Right lobe of liver (tissue), 4 donors: Measurements from ENCODE around the gene DOLPP1.

Source experiments
- CTCF ChIP-seq, 4 donors: fragments of 200-600 bp in 3 of 4; fragments of 450-650 bp in 1 of 4; IDR thresholded peaks; one replicate each; pipeline versions ENCODE4 v1.5.1 to v1.8.0; 2016 to 2022; ENCODE audit warnings: antibody characterized with exemption in 4 of 4, mild to moderate bottlenecking in 2 of 4
- POLR2A ChIP-seq: fragments of 450-650 bp; IDR thresholded peaks from one replicate; pipeline ENCODE4 v1.6.1; 2017; ENCODE audit warnings: antibody characterized with exemption, mild to moderate bottlenecking
- donor health status: DM: no; HTN: no; CAD: no.
- donor health status: DM: no; HTN: no; CAD: no.
- donor health status: DM: no; HTN: yes; CAD: no.

GRCh38 chr9:129124506-129125069 lies 43.7 kb downstream of the DOLPP1 start:
- no peak for TF ChIP-seq CTCF (IDR thresholded peaks at IDR 0.05)
- no peak for TF ChIP-seq POLR2A
